IMR-90 (cell line): Measurements from ENCODE around the gene STAT1. TPM values are rescaled to one million over a fixed set of nuclear protein-coding genes. Genes with fewer than 3 reads are reported as not detected.

Experiments used
- ATAC-seq: fragments of 200-7000 bp; cut with Tn5 transposase; 2 replicates; pipeline ENCODE4 v1.9.1; 2020; ENCODE audit warnings: low read depth, mild to moderate bottlenecking, moderate library complexity
- BruUV-seq: library from RNA; stranded (reverse); fragments of 400-500 nt; replicated peaks from 2 replicates; lab custom pipeline; 2021; lab: Mats Ljungman, UMichigan
- CTCF ChIA-PET: fragments of 300-600 bp; formaldehyde crosslinking; extraction: SDS; loops from one replicate; lab custom pipeline; 2021; ENCODE audit warnings: antibody characterized with exemption; lab: Yijun Ruan, JAX
- POLR2A ChIA-PET: fragments of 300-600 bp; sonication (Branson Sonifier 250); formaldehyde crosslinking; loops from one replicate; lab custom pipeline; 2022; ENCODE audit warnings: antibody characterized with exemption; ENCODE audit not compliant: unreplicated experiment; lab: Charles Lee
- DNase-seq: peaks from one replicate; pipeline ENCODE4 v3.0.0; 2013
- H2AFZ ChIP-seq: replicated peaks from 2 replicates; pipeline ENCODE3; 2013; ENCODE audit warnings: low read length, mild to moderate bottlenecking; ENCODE audit not compliant: poor library complexity
- H2AK5ac ChIP-seq: 2 replicates; pipeline ENCODE4 v1.6.1; 2013; ENCODE audit warnings: low read depth, low read length, inconsistent platforms
- H2AK9ac ChIP-seq: replicated peaks from 2 replicates; pipeline ENCODE3; 2013; ENCODE audit warnings: mild to moderate bottlenecking, low read depth, low read length, moderate library complexity; ENCODE audit not compliant: poor library complexity
- H2BK120ac ChIP-seq: 2 replicates; pipeline ENCODE4 v1.6.1; 2013; ENCODE audit warnings: low read depth, low read length, inconsistent platforms
- H2BK15ac ChIP-seq: 3 replicates; pipeline ENCODE4 v1.6.1; 2013; ENCODE audit warnings: low read depth, low read length, inconsistent platforms
- H2BK20ac ChIP-seq: 2 replicates; pipeline ENCODE4 v1.6.1; 2013; ENCODE audit warnings: low read depth, mild to moderate bottlenecking, inconsistent platforms, low read length, moderate library complexity
- H2BK5ac ChIP-seq: 2 replicates; pipeline ENCODE4 v1.6.1; 2013; ENCODE audit warnings: mild to moderate bottlenecking, low read depth, low read length, inconsistent platforms; ENCODE audit not compliant: poor library complexity, severe bottlenecking
- H3K14ac ChIP-seq: replicated peaks from 2 replicates; pipeline ENCODE4 v1.6.1; 2013; ENCODE audit warnings: low read depth, low read length, inconsistent platforms
- H3K18ac ChIP-seq: 2 replicates; pipeline ENCODE4 v1.6.1; 2013; ENCODE audit warnings: low read depth, low read length, control low read depth
- H3K23ac ChIP-seq: 2 replicates; pipeline ENCODE4 v1.6.1; 2013; ENCODE audit warnings: low read depth, low read length, inconsistent platforms
- H3K27ac ChIP-seq: 2 replicates; pipeline ENCODE4 v1.5.1; 2013; ENCODE audit warnings: mild to moderate bottlenecking, control low read depth, low read length; ENCODE audit not compliant: insufficient read depth
- H3K27me3 ChIP-seq: 2 replicates; pipeline ENCODE4 v1.6.1; 2013; ENCODE audit warnings: low read length; ENCODE audit not compliant: control insufficient read depth, insufficient read depth
- H3K36me3 ChIP-seq: 2 replicates; pipeline ENCODE4 v1.6.1; 2013; ENCODE audit warnings: low read length, mixed read lengths; ENCODE audit not compliant: control insufficient read depth, insufficient read depth
- H3K4ac ChIP-seq: 2 replicates; pipeline ENCODE4 v1.6.1; 2013; ENCODE audit warnings: low read depth, low read length, inconsistent platforms
- H3K4me1 ChIP-seq: 2 replicates; pipeline ENCODE4 v1.6.1; 2013; ENCODE audit warnings: low read length, mixed read lengths; ENCODE audit not compliant: control insufficient read depth, insufficient read depth
- H3K4me2 ChIP-seq: 2 replicates; pipeline ENCODE4 v1.6.1; 2013; ENCODE audit warnings: low read depth, mild to moderate bottlenecking, control low read depth, low read length, moderate library complexity
- H3K4me3 ChIP-seq: 2 replicates; pipeline ENCODE4 v1.5.1; 2013; ENCODE audit warnings: low read depth, mild to moderate bottlenecking, control low read depth, low read length, moderate library complexity; ENCODE audit not compliant: insufficient read depth
- H3K56ac ChIP-seq: 2 replicates; pipeline ENCODE4 v1.6.1; 2013; ENCODE audit warnings: low read length, inconsistent platforms; ENCODE audit not compliant: insufficient read depth; ENCODE audit errors: extremely low read depth
- H3K79me1 ChIP-seq, 2 experiments: 2 replicates each; pipeline ENCODE4 v1.6.1; 2013; ENCODE audit warnings: low read length in 2 of 2, inconsistent platforms in 1 of 2, low read depth in 1 of 2
- H3K9ac ChIP-seq: 2 replicates; pipeline ENCODE4 v1.6.1; 2013; ENCODE audit warnings: low read depth, low read length, control low read depth
- H3K9me1 ChIP-seq: 2 replicates; pipeline ENCODE4 v1.6.1; 2013; ENCODE audit warnings: low read length, inconsistent platforms; ENCODE audit not compliant: insufficient read depth
- H3K9me3 ChIP-seq: 2 replicates; pipeline ENCODE4 v1.6.1; 2013; ENCODE audit warnings: low read length; ENCODE audit not compliant: control insufficient read depth, insufficient read depth
- H4K20me1 ChIP-seq: 2 replicates; pipeline ENCODE4 v1.6.1; 2013; ENCODE audit warnings: low read length, inconsistent platforms; ENCODE audit not compliant: insufficient read depth
- H4K5ac ChIP-seq: 2 replicates; pipeline ENCODE4 v1.6.1; 2013; ENCODE audit warnings: mild to moderate bottlenecking, low read depth, low read length, control low read depth
- H4K8ac ChIP-seq, 2 experiments: 2 replicates each; pipeline ENCODE4 v1.6.1; 2013; ENCODE audit warnings: low read depth in 2 of 2, low read length in 2 of 2, control low read depth in 1 of 2, inconsistent platforms in 1 of 2
- H4K91ac ChIP-seq: 2 replicates; pipeline ENCODE4 v1.6.1; 2013; ENCODE audit warnings: low read depth, low read length, inconsistent platforms; ENCODE audit not compliant: insufficient read depth
- CEBPB ChIP-seq: IDR thresholded peaks from 2 replicates; pipeline ENCODE4 v1.6.1; 2012; ENCODE audit warnings: low read depth, low read length, improper control_type of control experiment
- CHD1 ChIP-seq: IDR thresholded peaks from 2 replicates; pipeline ENCODE4 v1.6.1; 2012; ENCODE audit warnings: low read depth, low read length, improper control_type of control experiment
- FOS ChIP-seq: fragments of 150-350 bp; IDR thresholded peaks from 2 replicates; pipeline ENCODE4 v1.6.1; 2016; ENCODE audit warnings: low read depth, low read length
- MAFK ChIP-seq: IDR thresholded peaks from 2 replicates; pipeline ENCODE4 v1.6.1; 2012; ENCODE audit warnings: low read depth, low read length, improper control_type of control experiment
- POLR2A ChIP-seq: IDR thresholded peaks from 2 replicates; pipeline ENCODE4 v1.6.1; 2012; ENCODE audit warnings: mild to moderate bottlenecking, low read depth, low read length
- RAD21 ChIP-seq: IDR thresholded peaks from 2 replicates; pipeline ENCODE4 v1.6.1; 2012; ENCODE audit warnings: low read length, improper control_type of control experiment
- RCOR1 ChIP-seq: IDR thresholded peaks from 2 replicates; pipeline ENCODE4 v1.6.1; 2012; ENCODE audit warnings: mild to moderate bottlenecking, low read length, improper control_type of control experiment; ENCODE audit not compliant: insufficient replicate concordance
- SMC3 ChIP-seq: fragments of 150-350 bp; IDR thresholded peaks from 2 replicates; pipeline ENCODE4 v1.6.1; 2016; ENCODE audit warnings: low read depth, mild to moderate bottlenecking, antibody characterized with exemption, low read length, moderate library complexity
- USF2 ChIP-seq: fragments of 150-350 bp; IDR thresholded peaks from 2 replicates; pipeline ENCODE4 v1.6.1; 2017; ENCODE audit warnings: mild to moderate bottlenecking, antibody characterized with exemption, low read length, low read depth
- WGBS, 2 experiments: methylation state at CpG; one replicate each; pipeline versions ENCODE4 v1.1.5 to v1.1.7; 2013; ENCODE audit warnings: missing lambda C conversion rate in 2 of 2; ENCODE audit not compliant: insufficient read length in 1 of 2; ENCODE audit errors: extremely low coverage in 2 of 2; 5-methylcytosine and 5-hydroxymethylcytosine counted together
- dilution Hi-C: fragments of 300-500 bp; cut with HindIII; formaldehyde crosslinking; loops from one replicate; pipeline ENCODE4 v1.14.3; 2018; ENCODE audit warnings: low sequenced_read_pairs; ENCODE audit not compliant: unreplicated experiment
- in situ Hi-C: fragments of 300-500 bp; cut with MboI; formaldehyde crosslinking; loops from 3 replicates; pipeline ENCODE4 v1.14.3; 2019; ENCODE audit warnings: low sequenced_read_pairs, inconsistent platforms, mixed read lengths
- intact Hi-C: fragments of 100-400 bp; cut with micrococcal nuclease; formaldehyde crosslinking; loops from 2 replicates; pipeline ENCODE4 v1.10.0; 2022
- polyA plus RNA-seq, 3 experiments: library from polyadenylated mRNA; depleted of rRNA; stranded (reverse); fragments of >200 nt; gene quantifications; 2 replicates each; pipeline ENCODE4 v1.2.3, GENCODE V29; 2012; ENCODE audit warnings: low replicate concordance in 1 of 3
- total RNA-seq: library from RNA; depleted of rRNA; stranded (reverse); fragments of >200 nt; gene quantifications from 2 replicates; pipeline ENCODE4 v1.2.3, GENCODE V29; 2012

STAT1 gene
- total and polyA plus RNA-seq, 2 of the 4 experiments (the other 2 are of a cell fraction), result 43.2 to 67.9 TPM

- no peak for ATAC-seq
- ChIA-PET CTCF (interaction anchor here (0.7 to 5.6 kb wide), 5 partner anchors 102 to 468 kb away, joined by 3 to 53 read pairs (median 5); no protein-coding TSS in a partner anchor), POLR2A (no interaction called here)
- no peak overlapping the region for H2AK9ac ChIP-seq
- BruUV-seq, result no TSS peak
- dilution Hi-C loops, result no loop called here
- peaks cover 16% of the 10 kb centered on the region for H3K4me1 ChIP-seq
- no peak overlapping the region for H4K91ac ChIP-seq
- no peak for DNase-seq
- H3K4me2 ChIP-seq, result no peak overlapping the region
- no peak overlapping the region for H4K8ac ChIP-seq
- H2AFZ ChIP-seq, result no peak overlapping the region
- no peak overlapping the region for H2BK15ac ChIP-seq
- H3K27me3 ChIP-seq, result no peaks in the 10 kb centered on the region
- H2BK120ac ChIP-seq, result no peak overlapping the region
- H3K9me3 ChIP-seq, result no peaks in the 10 kb centered on the region
- 94% methylated on average over 2 of the region's 6 CpGs; no CpG with 5 or more reads in 1 of the 2 experiments for WGBS, 2 experiments
- no peaks in the 10 kb centered on the region; the same call in 1 of the 2 replicates for H4K20me1 ChIP-seq
- H2BK5ac ChIP-seq, result no peak overlapping the region
- no peaks in the 10 kb centered on the region; a peak in 1 of 4 replicates for H3K79me1 ChIP-seq
- no peak overlapping the region for H3K4me3 ChIP-seq
- no peak overlapping the region for H4K5ac ChIP-seq
- H3K9me1 ChIP-seq, result peaks cover 11% of the 10 kb centered on the region
- H3K36me3 ChIP-seq, result no peaks in the 10 kb centered on the region
- H3K18ac ChIP-seq, result no peak overlapping the region
- in situ Hi-C loops, result loop anchor here (5.0 to 10.0 kb wide), 2 partner anchors 99 to 442 kb away; partner anchors contain the start of gene STAT4
- H3K23ac ChIP-seq, result no peak overlapping the region
- TF ChIP-seq FOS (no peak), RAD21 (no peak), RCOR1 (no peak), POLR2A (no peak), CHD1 (no peak), CEBPB (no peak), SMC3 (no peak), USF2 (no peak), MAFK (no peak)
- H3K56ac ChIP-seq, result no peak overlapping the region
- intact Hi-C loops, result loop anchor here (2.0 kb wide), 2 partner anchors 448 to 468 kb away; no protein-coding TSS in a partner anchor
- H2BK20ac ChIP-seq, result no peak overlapping the region; the same call in 1 of the 2 replicates
- no peak overlapping the region for H3K9ac ChIP-seq
- no peak overlapping the region for H3K4ac ChIP-seq
- H3K14ac ChIP-seq, result no peak overlapping the region
- H2AK5ac ChIP-seq, result no peak overlapping the region
- H3K27ac ChIP-seq, result no peak overlapping the region
These were observed 39.3 kb upstream of the STAT1 start for GRCh38 chr2:191053256-191053655.
